Esophagus squamous epithelium (tissue), 5 donors: ENCODE results near the gene MED17. TPM values are rescaled to one million over a fixed set of nuclear protein-coding genes. Genes with fewer than 3 reads are reported as not detected.

Experiments used
- DNase-seq: peaks from one replicate; lab custom pipeline; 2025; lab: John Stamatoyannopoulos, UW
- H3K27ac ChIP-seq, 4 donors: fragments of 200-600 bp; sonication (generic); one replicate each; pipeline ENCODE4 v1.5.1; 2016 to 2019; ENCODE audit warnings: mild to moderate bottlenecking in 1 of 4
- H3K27me3 ChIP-seq, 4 donors: fragments of 200-600 bp; sonication (generic); 1 replicate in 3 of 4; 2 replicates in 1 of 4; pipeline versions ENCODE4 v1.5.1 to v1.6.0; 2017 to 2021; ENCODE audit warnings: antibody characterized with exemption in 1 of 4
- H3K36me3 ChIP-seq, 3 donors: fragments of 200-600 bp; sonication (generic); one replicate each; pipeline ENCODE4 v1.5.1; 2016 to 2019
- H3K4me1 ChIP-seq, 3 donors: fragments of 200-600 bp; sonication (generic); one replicate each; pipeline ENCODE4 v1.5.1; 2017 to 2019
- H3K4me3 ChIP-seq, 4 donors: fragments of 200-600 bp; sonication (generic); 1 replicate in 3 of 4; 2 replicates in 1 of 4; pipeline ENCODE4 v1.5.1; 2016 to 2019; ENCODE audit warnings: mild to moderate bottlenecking in 2 of 4, moderate library complexity in 1 of 4
- H3K9me3 ChIP-seq, 3 donors: fragments of 200-600 bp; sonication (generic); one replicate each; pipeline ENCODE4 v1.5.1; 2016 to 2019
- POLR2A ChIP-seq, 4 donors: fragments of 450-650 bp; IDR thresholded peaks; one replicate each; pipeline ENCODE4 v1.6.1; 2017; ENCODE audit warnings: antibody characterized with exemption in 4 of 4, mild to moderate bottlenecking in 4 of 4, moderate library complexity in 3 of 4
- WGBS, 2 donors: methylation state at CpG; one replicate each; pipeline ENCODE4 v1.1.5; 2018; 5-methylcytosine and 5-hydroxymethylcytosine counted together
- intact Hi-C: fragments of 100-400 bp; cut with DNase I; formaldehyde crosslinking; loops from one replicate; pipeline ENCODE4 v1.15.0; 2022
- total RNA-seq, 4 donors: library from RNA; depleted of rRNA; stranded (reverse); fragments of >200 nt; gene quantifications; one replicate each; pipeline ENCODE4 v1.1.0, GENCODE V29; 2016
- TF ChIP-seq, protein P1 (sequence below), 6 experiments: fragments of 450-650 bp in 4 of 6; fragments of 200-600 bp in 2 of 6; sonication (generic) in 2 of 6; IDR thresholded peaks; one replicate each; pipeline ENCODE4 v1.5.1; 2016 to 2019; ENCODE audit warnings: antibody characterized with exemption in 6 of 6, mild to moderate bottlenecking in 4 of 6, moderate library complexity in 4 of 6
- donor health status: DM: yes; HTN: yes; CAD: no.

Gene MED17
- total RNA-seq, 4 donors from 2014 or later, result 11.3 to 25.9 (median 17.1) TPM

DNA sequence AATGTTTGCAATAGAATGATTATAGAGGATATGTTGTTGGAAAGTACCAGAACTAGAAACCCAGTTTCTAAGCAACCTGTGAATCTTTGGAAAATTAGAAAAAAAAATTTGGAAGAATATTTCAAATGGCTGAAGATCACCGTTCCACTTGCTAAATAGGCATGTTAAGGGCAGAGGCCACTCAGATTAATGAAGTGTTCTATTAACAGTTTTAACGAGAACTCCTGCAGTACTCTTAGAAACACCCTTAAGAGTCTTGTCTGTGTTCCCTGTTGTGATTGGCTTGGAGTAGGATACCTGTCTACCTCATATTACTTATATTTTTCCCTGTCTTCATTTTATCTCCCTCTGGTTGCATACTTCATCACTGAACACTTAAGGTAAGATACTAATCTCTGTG is 38.0 kb upstream of the MED17 start:
- H3K36me3 ChIP-seq, result peaks cover 0 to 19% (median 0%) of the 10 kb centered on the region in 3 donors
- H3K9me3 ChIP-seq, result no peaks in the 10 kb centered on the region
- 72 to 74% methylated on average over 2 of the region's 2 CpGs for WGBS, 2 donors
- H3K27ac ChIP-seq, result no peak overlapping the region
- H3K4me1 ChIP-seq, result peaks cover 0 to 10% (median 6%) of the 10 kb centered on the region in 3 donors
- intact Hi-C loops, result loop anchor here (5.0 kb wide), 1 partner anchor 36 kb away; the partner anchor contains the start of gene MED17
- TF ChIP-seq, protein P1, sequence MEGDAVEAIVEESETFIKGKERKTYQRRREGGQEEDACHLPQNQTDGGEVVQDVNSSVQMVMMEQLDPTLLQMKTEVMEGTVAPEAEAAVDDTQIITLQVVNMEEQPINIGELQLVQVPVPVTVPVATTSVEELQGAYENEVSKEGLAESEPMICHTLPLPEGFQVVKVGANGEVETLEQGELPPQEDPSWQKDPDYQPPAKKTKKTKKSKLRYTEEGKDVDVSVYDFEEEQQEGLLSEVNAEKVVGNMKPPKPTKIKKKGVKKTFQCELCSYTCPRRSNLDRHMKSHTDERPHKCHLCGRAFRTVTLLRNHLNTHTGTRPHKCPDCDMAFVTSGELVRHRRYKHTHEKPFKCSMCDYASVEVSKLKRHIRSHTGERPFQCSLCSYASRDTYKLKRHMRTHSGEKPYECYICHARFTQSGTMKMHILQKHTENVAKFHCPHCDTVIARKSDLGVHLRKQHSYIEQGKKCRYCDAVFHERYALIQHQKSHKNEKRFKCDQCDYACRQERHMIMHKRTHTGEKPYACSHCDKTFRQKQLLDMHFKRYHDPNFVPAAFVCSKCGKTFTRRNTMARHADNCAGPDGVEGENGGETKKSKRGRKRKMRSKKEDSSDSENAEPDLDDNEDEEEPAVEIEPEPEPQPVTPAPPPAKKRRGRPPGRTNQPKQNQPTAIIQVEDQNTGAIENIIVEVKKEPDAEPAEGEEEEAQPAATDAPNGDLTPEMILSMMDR (IDR thresholded peaks at IDR 0.05), result no peak
- no peak for TF ChIP-seq POLR2A (IDR thresholded peaks at IDR 0.05)
- H3K4me3 ChIP-seq, result no peak overlapping the region
- no peaks in the 10 kb centered on the region for H3K27me3 ChIP-seq
- no peak for DNase-seq

DNA sequence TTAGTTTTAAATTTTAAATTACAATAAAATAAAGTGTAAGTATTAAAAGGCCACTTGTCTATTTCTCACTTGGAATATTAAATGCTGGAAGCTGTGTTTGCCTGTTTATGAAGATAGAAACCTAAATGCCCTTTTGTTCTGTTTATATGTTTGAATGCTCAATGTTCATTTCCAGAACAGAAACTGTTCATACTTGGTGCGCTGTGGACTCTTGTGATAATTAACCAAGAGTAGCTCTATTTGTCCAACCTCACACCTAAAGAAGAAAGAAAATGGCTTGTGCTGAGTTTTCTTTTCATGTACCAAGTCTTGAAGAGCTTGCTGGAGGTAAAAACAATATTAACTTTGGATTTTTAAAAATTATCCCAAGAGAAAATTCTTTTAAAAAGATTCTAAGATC is 37.0 kb upstream of the MED17 start:
- Histone ChIP-seq H3K36me3 (peaks cover 0 to 22% (median 0%) of the 10 kb centered on the region in 3 donors), H3K9me3 (no peaks in the 10 kb centered on the region), H3K4me1 (peaks cover 0 to 8% (median 5%) of the 10 kb centered on the region in 3 donors), H3K4me3 (no peak overlapping the region), H3K27me3 (no peaks in the 10 kb centered on the region), H3K27ac (no peak overlapping the region)
- no peak for DNase-seq
- WGBS, 2 donors, result 90 to 92% methylated on average over 1 of the region's 1 CpG
- intact Hi-C loops, result loop anchor here (5.0 kb wide), 1 partner anchor 35 kb away; the partner anchor contains the start of gene MED17
- TF ChIP-seq, protein P1 (IDR thresholded peaks at IDR 0.05), result no peak
- TF ChIP-seq POLR2A (IDR thresholded peaks at IDR 0.05), result no peak

DNA sequence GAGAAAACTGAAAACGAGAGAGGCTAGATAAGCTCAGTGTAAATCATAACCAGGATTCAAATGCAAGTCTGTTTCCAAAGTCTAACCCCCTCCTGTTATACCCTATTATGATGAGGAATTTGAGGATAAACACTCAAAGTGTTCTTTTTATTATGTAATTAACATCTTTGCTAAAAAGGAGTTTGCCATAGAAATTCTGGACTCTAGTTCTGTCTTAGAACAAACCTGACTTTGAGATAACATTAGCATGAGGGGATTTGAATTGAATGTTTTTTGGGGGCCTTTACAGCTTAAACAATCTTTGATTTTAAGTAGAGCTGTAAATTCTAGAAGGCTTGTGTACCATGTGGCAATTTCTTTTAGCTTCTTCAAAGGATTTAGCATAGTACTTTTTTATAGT is 33.1 kb upstream of the MED17 start:
- Histone ChIP-seq H3K9me3 (no peaks in the 10 kb centered on the region), H3K27ac (no peak overlapping the region), H3K4me3 (no peak overlapping the region), H3K36me3 (peaks cover 0 to 45% (median 6%) of the 10 kb centered on the region in 3 donors), H3K27me3 (no peaks in the 10 kb centered on the region), H3K4me1 (no peaks in the 10 kb centered on the region)
- WGBS, 2 donors, result 78 to 90% methylated on average over 1 of the region's 1 CpG
- intact Hi-C loops, result no loop called here
- TF ChIP-seq POLR2A (IDR thresholded peaks at IDR 0.05), result no peak
- TF ChIP-seq, protein P1 (IDR thresholded peaks at IDR 0.05), result no peak
- DNase-seq, result no peak

DNA sequence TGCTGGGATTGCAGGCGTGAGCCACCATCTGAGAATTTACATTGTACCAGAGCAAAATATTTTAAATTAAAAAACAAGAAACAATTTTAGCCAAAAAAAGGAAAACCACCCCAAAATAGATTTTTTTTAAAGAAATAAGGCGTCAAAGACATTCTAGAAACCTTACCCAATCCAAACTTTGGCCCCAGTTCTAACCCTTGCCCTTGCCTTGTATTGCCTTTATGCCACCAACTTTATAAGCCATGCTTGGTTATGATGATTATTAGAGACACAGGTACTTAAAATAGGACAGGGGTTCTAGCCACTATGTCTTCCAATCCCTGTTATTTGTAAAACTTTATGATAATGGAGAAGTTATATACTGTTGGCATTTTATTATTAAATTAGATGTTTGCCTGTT is 30.8 kb upstream of the MED17 start:
- Histone ChIP-seq H3K36me3 (peaks cover 4 to 62% (median 11%) of the 10 kb centered on the region in 3 donors), H3K9me3 (no peaks in the 10 kb centered on the region), H3K4me3 (no peak overlapping the region), H3K27me3 (no peaks in the 10 kb centered on the region), H3K27ac (no peak overlapping the region), H3K4me1 (no peaks in the 10 kb centered on the region)
- DNase-seq, result no peak
- TF ChIP-seq, protein P1 (IDR thresholded peaks at IDR 0.05), result no peak
- no peak for TF ChIP-seq POLR2A (IDR thresholded peaks at IDR 0.05)
- 94 to 96% methylated on average over 2 of the region's 2 CpGs for WGBS, 2 donors
- intact Hi-C loops, result no loop called here

DNA sequence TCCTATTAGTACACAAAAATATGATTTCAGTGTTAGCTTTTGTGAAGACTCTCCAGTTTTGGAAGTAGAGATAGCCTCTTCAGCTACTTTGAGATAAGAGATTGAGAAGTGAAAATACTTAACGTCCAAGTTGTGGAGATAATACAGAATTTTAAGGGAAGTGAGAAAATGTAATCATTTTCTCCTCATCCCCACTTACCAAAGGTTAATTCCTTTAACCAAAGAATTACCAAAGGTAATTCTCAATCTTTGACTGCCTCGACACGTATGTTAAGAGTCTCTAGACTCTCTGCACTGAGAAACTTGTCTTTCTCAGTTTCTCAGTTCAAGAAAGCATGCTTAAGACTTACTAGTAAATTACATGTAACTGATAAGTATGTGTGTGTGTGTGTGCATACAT is 27.3 kb upstream of the MED17 start:
- H3K27me3 ChIP-seq, result no peaks in the 10 kb centered on the region
- TF ChIP-seq, protein P1 (IDR thresholded peaks at IDR 0.05), result no peak
- no peak for TF ChIP-seq POLR2A (IDR thresholded peaks at IDR 0.05)
- H3K27ac ChIP-seq, result no peak overlapping the region
- H3K36me3 ChIP-seq, result peaks cover 7 to 95% (median 16%) of the 10 kb centered on the region in 3 donors
- intact Hi-C loops, result no loop called here
- no peaks in the 10 kb centered on the region for H3K4me1 ChIP-seq
- no peaks in the 10 kb centered on the region for H3K9me3 ChIP-seq
- WGBS, 2 donors, result 83% methylated on average over 3 of the region's 3 CpGs
- no peak overlapping the region for H3K4me3 ChIP-seq
- no peak for DNase-seq
